Measurements from ENCODE around the gene ELOA2. TPM values are rescaled to one million over a fixed set of nuclear protein-coding genes. Genes with fewer than 3 reads are reported as not detected.
"Not testable (repeated sequence)": the region's sequence is repeated elsewhere in the genome, so short reads cannot be mapped to it uniquely, and the experiment has no call there.

Gene ELOA2
- total RNA-seq, 2 experiments from 2014 or later: not detected

DNA sequence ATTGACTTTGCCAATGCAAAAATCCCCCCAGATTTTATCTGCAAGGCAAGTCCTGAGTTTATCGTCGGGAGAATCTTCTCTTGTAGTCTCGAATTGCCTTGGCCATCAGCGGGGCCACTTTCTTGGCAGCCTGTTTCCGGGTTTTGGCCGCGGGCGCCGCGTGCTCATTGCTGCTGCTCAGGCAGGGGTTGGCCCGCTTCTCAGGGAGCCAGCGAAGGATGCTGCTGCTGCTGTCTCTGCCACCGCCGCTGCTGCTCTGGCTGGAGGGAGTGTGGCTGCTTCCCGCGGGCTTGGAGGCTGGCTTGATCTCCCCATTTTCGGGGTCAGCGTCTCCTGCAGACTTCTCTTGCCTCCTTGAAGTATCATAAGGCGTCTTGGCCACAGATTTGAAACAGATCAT lies 2.5 kb downstream of the ELOA2 start:
- CTCF ChIA-PET (ENCODE audit: unreplicated experiment): no interaction called here
- H3K79me2 ChIP-seq (ENCODE audit: insufficient read depth, low read depth, low read length): no peaks in the 10 kb centered on the region
- H3K9me3 ChIP-seq (ENCODE audit: low read length): no peaks in the 10 kb centered on the region
- H2AFZ ChIP-seq (ENCODE audit: low read length): no peak overlapping the region
- H3K27ac ChIP-seq (ENCODE audit: low read depth, low read length, poor library complexity, severe bottlenecking): no peak overlapping the region
- no peaks in the 10 kb centered on the region for H3K36me3 ChIP-seq (ENCODE audit: insufficient read depth, low read length)
- no peak overlapping the region for H3K4me2 ChIP-seq (ENCODE audit: low read length)
- no peak for DNase-seq (ENCODE audit: low spot score)
- BruUV-seq (replicated peaks): no TSS peak
- no peaks in the 10 kb centered on the region for H3K4me1 ChIP-seq (ENCODE audit: insufficient read depth, low read length, poor library complexity, severe bottlenecking)
- H4K20me1 ChIP-seq (ENCODE audit: insufficient read depth, low read length): no peaks in the 10 kb centered on the region
- no peaks in the 10 kb centered on the region for H3K9me2 ChIP-seq (ENCODE audit: insufficient read depth, low read length)
- no peak for TF ChIP-seq EZH2phosphoT487 (IDR thresholded peaks at IDR 0.05; ENCODE audit: borderline replicate concordance, low read depth, low read length)
- TF ChIP-seq, protein P1, sequence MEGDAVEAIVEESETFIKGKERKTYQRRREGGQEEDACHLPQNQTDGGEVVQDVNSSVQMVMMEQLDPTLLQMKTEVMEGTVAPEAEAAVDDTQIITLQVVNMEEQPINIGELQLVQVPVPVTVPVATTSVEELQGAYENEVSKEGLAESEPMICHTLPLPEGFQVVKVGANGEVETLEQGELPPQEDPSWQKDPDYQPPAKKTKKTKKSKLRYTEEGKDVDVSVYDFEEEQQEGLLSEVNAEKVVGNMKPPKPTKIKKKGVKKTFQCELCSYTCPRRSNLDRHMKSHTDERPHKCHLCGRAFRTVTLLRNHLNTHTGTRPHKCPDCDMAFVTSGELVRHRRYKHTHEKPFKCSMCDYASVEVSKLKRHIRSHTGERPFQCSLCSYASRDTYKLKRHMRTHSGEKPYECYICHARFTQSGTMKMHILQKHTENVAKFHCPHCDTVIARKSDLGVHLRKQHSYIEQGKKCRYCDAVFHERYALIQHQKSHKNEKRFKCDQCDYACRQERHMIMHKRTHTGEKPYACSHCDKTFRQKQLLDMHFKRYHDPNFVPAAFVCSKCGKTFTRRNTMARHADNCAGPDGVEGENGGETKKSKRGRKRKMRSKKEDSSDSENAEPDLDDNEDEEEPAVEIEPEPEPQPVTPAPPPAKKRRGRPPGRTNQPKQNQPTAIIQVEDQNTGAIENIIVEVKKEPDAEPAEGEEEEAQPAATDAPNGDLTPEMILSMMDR (conservative IDR thresholded peaks at IDR 0.05; ENCODE audit: low read length): no peak
- intact Hi-C loops (cut with micrococcal nuclease; ENCODE audit: unreplicated experiment): no loop called here
- POLR2A ChIA-PET: no interaction called here
- no peak overlapping the region for H3K4me3 ChIP-seq (ENCODE audit: low read depth, low read length, poor library complexity, severe bottlenecking)

DNA sequence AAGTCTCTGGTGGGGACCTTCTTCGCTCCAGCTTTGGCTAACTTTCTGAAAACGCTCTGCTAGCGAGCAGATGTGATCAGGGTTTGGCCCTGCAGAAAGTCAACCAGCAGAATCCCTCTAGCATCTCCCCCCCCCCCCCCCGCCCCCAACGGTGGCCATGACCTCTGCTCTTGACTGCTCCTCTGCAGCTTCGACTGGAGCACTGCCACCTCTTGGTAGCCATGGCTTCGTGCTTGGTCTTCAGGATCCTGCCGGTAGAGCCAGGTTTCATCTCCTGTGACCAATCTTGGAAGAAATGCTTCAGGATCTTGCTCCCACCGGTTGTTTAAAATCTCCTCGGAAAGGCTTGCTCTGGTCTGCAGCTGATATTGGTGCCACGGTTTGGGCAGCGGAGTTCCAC lies 4.5 kb downstream of the ELOA2 start:
- H3K4me1 ChIP-seq (ENCODE audit: insufficient read depth, low read length, poor library complexity, severe bottlenecking); BruUV-seq (replicated peaks); H3K79me2 ChIP-seq (ENCODE audit: insufficient read depth, low read depth, low read length); H4K20me1 ChIP-seq (ENCODE audit: insufficient read depth, low read length); H3K9me3 ChIP-seq (ENCODE audit: low read length); POLR2A ChIA-PET; H3K36me3 ChIP-seq (ENCODE audit: insufficient read depth, low read length); DNase-seq (ENCODE audit: low spot score); intact Hi-C loops (cut with micrococcal nuclease; ENCODE audit: unreplicated experiment); H3K4me3 ChIP-seq (ENCODE audit: low read depth, low read length, poor library complexity, severe bottlenecking); H3K9me2 ChIP-seq (ENCODE audit: insufficient read depth, low read length); H3K27ac ChIP-seq (ENCODE audit: low read depth, low read length, poor library complexity, severe bottlenecking); H3K4me2 ChIP-seq (ENCODE audit: low read length); H2AFZ ChIP-seq (ENCODE audit: low read length); CTCF ChIA-PET (ENCODE audit: unreplicated experiment): not testable (repeated sequence)

DNA sequence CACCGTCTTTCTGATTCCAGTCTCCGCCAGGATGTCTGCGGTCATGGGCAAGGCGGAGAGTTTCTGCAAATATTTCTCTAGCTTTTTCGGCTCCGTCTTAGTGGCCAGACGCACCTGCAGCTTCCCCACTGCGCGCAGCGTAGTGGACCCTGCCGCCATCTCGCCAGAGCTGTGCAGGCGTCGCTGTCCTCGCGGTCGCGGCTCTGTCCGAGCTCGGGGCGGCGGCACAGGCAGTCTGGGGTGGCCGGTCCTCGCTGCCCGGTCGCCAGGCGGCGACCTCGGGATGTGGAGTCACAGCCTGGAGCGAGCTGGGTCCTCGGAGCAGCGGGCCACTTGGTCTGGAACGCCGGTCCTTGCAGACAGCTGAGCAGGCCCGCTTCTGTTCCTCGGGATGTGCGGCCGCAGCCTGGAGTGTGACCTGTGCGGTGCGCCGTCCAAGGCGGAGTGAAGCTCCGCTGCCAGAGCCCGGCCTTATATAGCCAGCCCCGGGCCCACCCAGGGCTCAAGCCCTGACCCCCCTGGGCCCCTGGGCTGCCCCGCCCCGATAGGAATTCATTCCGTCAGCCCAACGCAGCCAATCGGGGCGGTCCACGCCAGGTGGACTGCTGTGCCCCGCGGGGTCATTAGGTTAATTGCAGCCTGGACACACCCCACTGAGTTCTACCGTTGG lies 5.6 kb downstream of the ELOA2 start:
- H3K27ac ChIP-seq (ENCODE audit: low read depth, low read length, poor library complexity, severe bottlenecking); H3K79me2 ChIP-seq (ENCODE audit: insufficient read depth, low read depth, low read length); intact Hi-C loops (cut with micrococcal nuclease; ENCODE audit: unreplicated experiment); H3K9me2 ChIP-seq (ENCODE audit: insufficient read depth, low read length); CTCF ChIA-PET (ENCODE audit: unreplicated experiment); H3K4me3 ChIP-seq (ENCODE audit: low read depth, low read length, poor library complexity, severe bottlenecking); H4K20me1 ChIP-seq (ENCODE audit: insufficient read depth, low read length); POLR2A ChIA-PET; H3K9me3 ChIP-seq (ENCODE audit: low read length); H3K4me2 ChIP-seq (ENCODE audit: low read length); H3K36me3 ChIP-seq (ENCODE audit: insufficient read depth, low read length); BruUV-seq (replicated peaks); H3K4me1 ChIP-seq (ENCODE audit: insufficient read depth, low read length, poor library complexity, severe bottlenecking); DNase-seq (ENCODE audit: low spot score); H2AFZ ChIP-seq (ENCODE audit: low read length): not testable (repeated sequence)

DNA sequence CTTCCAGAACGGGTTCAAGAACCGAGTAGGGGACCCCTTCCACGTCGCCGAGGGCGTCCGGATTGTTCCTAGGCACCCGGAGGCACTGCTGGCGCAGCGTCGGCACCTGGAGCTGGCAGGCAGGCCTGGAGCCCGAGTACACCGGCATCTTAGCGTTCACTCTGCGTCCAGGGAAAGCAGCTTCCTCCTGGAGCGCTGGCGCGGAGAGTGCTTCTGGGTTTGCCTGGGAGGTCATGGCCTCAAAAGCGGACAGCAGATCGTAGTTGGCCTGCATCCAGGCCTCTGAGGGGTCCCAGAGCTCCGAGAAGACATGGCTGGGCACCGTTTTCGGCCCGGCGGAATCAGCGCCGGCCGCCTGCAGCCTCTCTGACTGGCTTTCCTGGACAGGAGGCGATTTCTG lies 6.7 kb downstream of the ELOA2 start:
- H3K4me3 ChIP-seq (ENCODE audit: low read depth, low read length, poor library complexity, severe bottlenecking); H3K27ac ChIP-seq (ENCODE audit: low read depth, low read length, poor library complexity, severe bottlenecking); H3K4me2 ChIP-seq (ENCODE audit: low read length); DNase-seq (ENCODE audit: low spot score); POLR2A ChIA-PET; H3K36me3 ChIP-seq (ENCODE audit: insufficient read depth, low read length); H3K79me2 ChIP-seq (ENCODE audit: insufficient read depth, low read depth, low read length); H3K4me1 ChIP-seq (ENCODE audit: insufficient read depth, low read length, poor library complexity, severe bottlenecking); H4K20me1 ChIP-seq (ENCODE audit: insufficient read depth, low read length); H3K9me2 ChIP-seq (ENCODE audit: insufficient read depth, low read length); intact Hi-C loops (cut with micrococcal nuclease; ENCODE audit: unreplicated experiment); H3K9me3 ChIP-seq (ENCODE audit: low read length); CTCF ChIA-PET (ENCODE audit: unreplicated experiment); H2AFZ ChIP-seq (ENCODE audit: low read length); BruUV-seq (replicated peaks): not testable (repeated sequence)

DNA sequence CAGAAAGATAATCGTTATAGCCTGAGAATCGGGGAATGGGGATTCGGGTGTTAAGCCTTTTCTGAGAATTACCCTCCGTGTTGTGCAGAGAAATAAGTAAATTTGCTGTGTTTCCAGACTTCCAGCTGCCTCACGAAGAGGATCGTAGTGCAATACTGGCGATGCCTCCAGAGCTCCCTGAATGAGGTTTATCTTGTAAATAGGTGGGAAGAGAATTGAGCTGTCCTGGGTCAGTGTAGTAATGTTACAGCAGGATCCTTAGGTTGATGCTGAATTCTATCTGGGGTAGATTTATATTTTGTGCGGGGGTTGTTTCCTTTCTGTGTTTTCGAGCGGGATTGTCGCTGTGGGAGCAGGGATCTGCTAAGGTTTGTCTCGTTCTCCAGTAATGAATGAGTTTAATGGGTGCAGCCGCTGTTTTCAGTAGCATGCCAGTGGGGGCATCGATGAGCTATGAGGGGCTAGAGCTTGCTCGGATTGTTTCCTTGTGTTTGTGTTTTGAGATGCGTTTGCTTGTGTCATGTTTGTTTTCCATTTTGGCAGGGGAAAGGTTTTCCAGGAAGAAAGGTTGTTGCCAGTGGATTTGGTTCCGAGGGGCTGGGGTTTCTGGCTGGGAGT lies 9.8 kb downstream of the ELOA2 start:
- H3K27ac ChIP-seq (ENCODE audit: low read depth, low read length, poor library complexity, severe bottlenecking); intact Hi-C loops (cut with micrococcal nuclease; ENCODE audit: unreplicated experiment); H3K4me3 ChIP-seq (ENCODE audit: low read depth, low read length, poor library complexity, severe bottlenecking); H3K36me3 ChIP-seq (ENCODE audit: insufficient read depth, low read length); POLR2A ChIA-PET; H3K79me2 ChIP-seq (ENCODE audit: insufficient read depth, low read depth, low read length); CTCF ChIA-PET (ENCODE audit: unreplicated experiment); H4K20me1 ChIP-seq (ENCODE audit: insufficient read depth, low read length); H3K4me2 ChIP-seq (ENCODE audit: low read length); H3K9me2 ChIP-seq (ENCODE audit: insufficient read depth, low read length); DNase-seq (ENCODE audit: low spot score); H2AFZ ChIP-seq (ENCODE audit: low read length); H3K4me1 ChIP-seq (ENCODE audit: insufficient read depth, low read length, poor library complexity, severe bottlenecking); H3K9me3 ChIP-seq (ENCODE audit: low read length): not testable (repeated sequence)
- TSS peak; percentile 66 for BruUV-seq (replicated peaks)
